ENCODE data around the gene UGT8. TPM values are rescaled to one million over a fixed set of nuclear protein-coding genes. Genes with fewer than 3 reads are reported as not detected.

Gene UGT8
- polyA plus RNA-seq, 1 experiment = not detected

GRCh38 chr4:114593526-114593925, 5.1 kb upstream of the UGT8 start:
- Histone ChIP-seq H3K4me3 (ENCODE audit: low read depth, low read length) (no peak overlapping the region), H3K9me3 (ENCODE audit: control insufficient read depth, insufficient read depth, low read length) (no peaks in the 10 kb centered on the region; the same call in 1 of the 2 replicates), H3K27ac (ENCODE audit: low read depth, low read length) (no peak overlapping the region), H3K27me3 (ENCODE audit: control insufficient read depth, insufficient read depth, low read length) (peaks cover 17% of the 10 kb centered on the region)
- DNase-seq (ENCODE audit: low read depth, low spot score) = no peak
- ChIA-PET POLR2A (no interaction called here), CTCF (no interaction called here)
- no peak for TF ChIP-seq CTCF (IDR thresholded peaks at IDR 0.05; ENCODE audit: low read depth, low read length)

- H3K27me3 ChIP-seq (ENCODE audit: control insufficient read depth, insufficient read depth, low read length) = peaks cover 32% of the 10 kb centered on the region
- H3K4me3 ChIP-seq (ENCODE audit: low read depth, low read length) = no peak overlapping the region
- no peak overlapping the region for H3K27ac ChIP-seq (ENCODE audit: low read depth, low read length)
- no peak for TF ChIP-seq CTCF (IDR thresholded peaks at IDR 0.05; ENCODE audit: low read depth, low read length)
- no peak for DNase-seq (ENCODE audit: low read depth, low spot score)
- no peaks in the 10 kb centered on the region; the same call in 1 of the 2 replicates for H3K9me3 ChIP-seq (ENCODE audit: control insufficient read depth, insufficient read depth, low read length)
- CTCF ChIA-PET = no interaction called here
- POLR2A ChIA-PET = no interaction called here
Measured at GRCh38 chr4:114595207-114595606, 3.4 kb upstream of the UGT8 start.

- ChIA-PET CTCF (no interaction called here), POLR2A (no interaction called here)
- DNase-seq (ENCODE audit: low read depth, low spot score) = no peak
- H3K9me3 ChIP-seq (ENCODE audit: control insufficient read depth, insufficient read depth, low read length) = no peaks in the 10 kb centered on the region; the same call in 1 of the 2 replicates
- no peak for TF ChIP-seq CTCF (IDR thresholded peaks at IDR 0.05; ENCODE audit: low read depth, low read length)
- no peak overlapping the region for H3K27ac ChIP-seq (ENCODE audit: low read depth, low read length)
- H3K4me3 ChIP-seq (ENCODE audit: low read depth, low read length) = no peak overlapping the region
- H3K27me3 ChIP-seq (ENCODE audit: control insufficient read depth, insufficient read depth, low read length) = peaks cover 32% of the 10 kb centered on the region
Measured at GRCh38 chr4:114595921-114596320, 2.7 kb upstream of the UGT8 start.

GRCh38 chr4:114597410-114598115, 1.0 kb upstream of the UGT8 start:
- H3K27me3 ChIP-seq (ENCODE audit: control insufficient read depth, insufficient read depth, low read length) = peaks cover 32% of the 10 kb centered on the region
- DNase-seq (ENCODE audit: low read depth, low spot score) = no peak
- H3K9me3 ChIP-seq (ENCODE audit: control insufficient read depth, insufficient read depth, low read length) = no peaks in the 10 kb centered on the region; the same call in 1 of the 2 replicates
- POLR2A ChIA-PET = no interaction called here
- H3K4me3 ChIP-seq (ENCODE audit: low read depth, low read length) = no peak overlapping the region
- H3K27ac ChIP-seq (ENCODE audit: low read depth, low read length) = no peak overlapping the region
- no peak for TF ChIP-seq CTCF (IDR thresholded peaks at IDR 0.05; ENCODE audit: low read depth, low read length)
- CTCF ChIA-PET = no interaction called here

GRCh38 chr4:114599231-114599902, 760 bp downstream of the UGT8 start:
- Histone ChIP-seq H3K4me3 (ENCODE audit: low read depth, low read length) (no peak overlapping the region), H3K27ac (ENCODE audit: low read depth, low read length) (no peak overlapping the region), H3K27me3 (ENCODE audit: control insufficient read depth, insufficient read depth, low read length) (peaks cover 32% of the 10 kb centered on the region), H3K9me3 (ENCODE audit: control insufficient read depth, insufficient read depth, low read length) (no peaks in the 10 kb centered on the region; the same call in 1 of the 2 replicates)
- ChIA-PET POLR2A (no interaction called here), CTCF (no interaction called here)
- no peak for TF ChIP-seq CTCF (IDR thresholded peaks at IDR 0.05; ENCODE audit: low read depth, low read length)
- DNase-seq (ENCODE audit: low read depth, low spot score) = no peak

Measured in AG04450 (cell line).